ENCODE data around the gene ARX. TPM values are rescaled to one million over a fixed set of nuclear protein-coding genes. Genes with fewer than 3 reads are reported as not detected.

Gene ARX
- total and polyA plus RNA-seq, 9 of the 15 experiments (the other 6 are each of a cell fraction or from before 2014, with no cell fraction given) = 0.03 TPM; not detected in 8

DNA sequence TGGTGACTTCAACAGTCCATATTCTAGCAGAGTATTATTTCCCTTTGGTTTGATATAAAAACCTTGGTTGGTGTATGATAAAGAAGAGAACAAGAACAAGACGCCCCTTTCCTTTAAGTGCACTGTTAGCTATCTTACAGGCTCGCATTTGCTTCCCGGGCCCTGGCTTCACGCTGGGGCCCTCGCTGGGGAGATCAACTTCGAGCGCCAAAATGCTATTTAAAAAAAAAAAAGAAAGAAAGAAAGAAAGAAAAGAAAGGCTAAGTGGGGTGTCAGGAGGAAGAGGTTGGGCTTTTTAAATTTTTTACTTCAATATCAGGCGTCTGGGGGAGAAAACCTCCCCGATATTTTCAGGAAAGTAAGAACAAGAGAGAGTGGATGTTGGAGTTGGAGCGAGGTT lies 11.7 kb downstream of the ARX start:
- ATAC-seq = no peak
- intact Hi-C loops (cut with micrococcal nuclease) = no loop called here
- in situ Hi-C loops (cut with MboI) = no loop called here
- DNase-seq (ENCODE audit: extremely low read depth in 1 of 4, low spot score in 3 of 4) = no peak
- H3K4me1 ChIP-seq (replicated peaks in 1 of 2; ENCODE audit: control insufficient read depth in 2 of 2, insufficient read depth in 2 of 2, low read length in 2 of 2) = peaks cover 0 to 8% of the 10 kb centered on the region in 2 experiments; a peak in 2 of 5 replicates
- no peak overlapping the region for H3K9ac ChIP-seq (ENCODE audit: insufficient read depth in 1 of 2, low read depth in 2 of 2, low read length in 2 of 2)
- no peak overlapping the region for H3K4me2 ChIP-seq (ENCODE audit: insufficient read depth, low read length)
- H3K9me3 ChIP-seq (replicated peaks; ENCODE audit: control insufficient read depth, insufficient read depth, low read depth, low read length) = no peaks in the 10 kb centered on the region
- no peak for FAIRE-seq
- WGBS (ENCODE audit: insufficient coverage, low coverage, missing lambda C conversion rate) = 38% methylated on average over 9 of the region's 10 CpGs
- H3K27ac ChIP-seq (ENCODE audit: extremely low read depth, low read depth, low read length) = no peak overlapping the region
- no peaks in the 10 kb centered on the region for H4K20me1 ChIP-seq (replicated peaks; ENCODE audit: control insufficient read depth, insufficient read depth, low read length)
- no peaks in the 10 kb centered on the region for H3K36me3 ChIP-seq (ENCODE audit: control insufficient read depth, insufficient read depth, low read length)
- TF ChIP-seq, protein P1, sequence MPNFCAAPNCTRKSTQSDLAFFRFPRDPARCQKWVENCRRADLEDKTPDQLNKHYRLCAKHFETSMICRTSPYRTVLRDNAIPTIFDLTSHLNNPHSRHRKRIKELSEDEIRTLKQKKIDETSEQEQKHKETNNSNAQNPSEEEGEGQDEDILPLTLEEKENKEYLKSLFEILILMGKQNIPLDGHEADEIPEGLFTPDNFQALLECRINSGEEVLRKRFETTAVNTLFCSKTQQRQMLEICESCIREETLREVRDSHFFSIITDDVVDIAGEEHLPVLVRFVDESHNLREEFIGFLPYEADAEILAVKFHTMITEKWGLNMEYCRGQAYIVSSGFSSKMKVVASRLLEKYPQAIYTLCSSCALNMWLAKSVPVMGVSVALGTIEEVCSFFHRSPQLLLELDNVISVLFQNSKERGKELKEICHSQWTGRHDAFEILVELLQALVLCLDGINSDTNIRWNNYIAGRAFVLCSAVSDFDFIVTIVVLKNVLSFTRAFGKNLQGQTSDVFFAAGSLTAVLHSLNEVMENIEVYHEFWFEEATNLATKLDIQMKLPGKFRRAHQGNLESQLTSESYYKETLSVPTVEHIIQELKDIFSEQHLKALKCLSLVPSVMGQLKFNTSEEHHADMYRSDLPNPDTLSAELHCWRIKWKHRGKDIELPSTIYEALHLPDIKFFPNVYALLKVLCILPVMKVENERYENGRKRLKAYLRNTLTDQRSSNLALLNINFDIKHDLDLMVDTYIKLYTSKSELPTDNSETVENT (CRISPR knock-in tag; IDR thresholded peaks at IDR 0.05) = no peak
- TF ChIP-seq KLF10 (CRISPR knock-in tag; IDR thresholded peaks at IDR 0.05) (no peak), TEAD2 (tag; IDR thresholded peaks at IDR 0.05) (no peak), ZNF184 (CRISPR knock-in tag; IDR thresholded peaks at IDR 0.05) (no peak), ZFP30 (CRISPR knock-in tag; IDR thresholded peaks at IDR 0.05; ENCODE audit: borderline replicate concordance) (no peak), GTF2A2 (tag; IDR thresholded peaks at IDR 0.05) (no peak), DDX20 (tag; IDR thresholded peaks at IDR 0.05; ENCODE audit: low read depth) (no peak), ZNF347 (CRISPR knock-in tag; IDR thresholded peaks at IDR 0.05; ENCODE audit: low read depth) (no peak), SRSF9 (IDR thresholded peaks at IDR 0.05; ENCODE audit: borderline replicate concordance, low read depth, low read length) (no peak), ETS2 (tag; IDR thresholded peaks at IDR 0.05; ENCODE audit: borderline replicate concordance, poor library complexity, severe bottlenecking) (no peak), STAT5A (IDR thresholded peaks at IDR 0.05; ENCODE audit: borderline replicate concordance, low read length) (no peak), ZFX (CRISPR knock-in tag; IDR thresholded peaks at IDR 0.05) (no peak)
- TF ChIP-seq, protein P2, sequence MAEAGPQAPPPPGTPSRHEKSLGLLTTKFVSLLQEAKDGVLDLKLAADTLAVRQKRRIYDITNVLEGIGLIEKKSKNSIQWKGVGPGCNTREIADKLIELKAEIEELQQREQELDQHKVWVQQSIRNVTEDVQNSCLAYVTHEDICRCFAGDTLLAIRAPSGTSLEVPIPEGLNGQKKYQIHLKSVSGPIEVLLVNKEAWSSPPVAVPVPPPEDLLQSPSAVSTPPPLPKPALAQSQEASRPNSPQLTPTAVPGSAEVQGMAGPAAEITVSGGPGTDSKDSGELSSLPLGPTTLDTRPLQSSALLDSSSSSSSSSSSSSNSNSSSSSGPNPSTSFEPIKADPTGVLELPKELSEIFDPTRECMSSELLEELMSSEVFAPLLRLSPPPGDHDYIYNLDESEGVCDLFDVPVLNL (CRISPR knock-in tag; IDR thresholded peaks at IDR 0.05; ENCODE audit: low read depth) = no peak
- H3K4me3 ChIP-seq = no peak overlapping the region
- no peak overlapping the region for H2AFZ ChIP-seq (ENCODE audit: low read depth, low read length)
- no peaks in the 10 kb centered on the region for H3K79me2 ChIP-seq (ENCODE audit: control insufficient read depth, insufficient read depth, low read length)
- no peaks in the 10 kb centered on the region for H3K9me1 ChIP-seq (ENCODE audit: control insufficient read depth, insufficient read depth, low read length)
- peaks cover 2 to 14% of the 10 kb centered on the region in 2 experiments; a peak in 1 of 5 replicates for H3K27me3 ChIP-seq (ENCODE audit: control insufficient read depth in 2 of 2, insufficient read depth in 2 of 2, low read length in 2 of 2)
- no TSS peak for BruUV-seq (replicated peaks)
- CTCF ChIA-PET (ENCODE audit: low intra/inter-chr PET ratio) = no interaction called here
- POLR2A ChIA-PET = no interaction called here
